HFF-Myc (cell line): Measurements from ENCODE around the gene PRTN3.
"Not testable (repeated sequence)": the region's sequence is repeated elsewhere in the genome, so short reads cannot be mapped to it uniquely, and the experiment has no call there.

ENCODE experiments used
- DNase-seq: peaks from one replicate; pipeline ENCODE4 v3.0.0-alpha.2; 2011; ENCODE audit warnings: low read depth; ENCODE audit errors: extremely low read depth
- H3K4me3 ChIP-seq: replicated peaks from 2 replicates; pipeline ENCODE4 v1.5.1; 2011; ENCODE audit warnings: low read depth, mild to moderate bottlenecking, control low read depth, low read length
- TF ChIP-seq, protein P1 (sequence below): IDR thresholded peaks from 2 replicates; pipeline ENCODE4 v1.5.1; 2012; ENCODE audit warnings: mild to moderate bottlenecking, low read depth, low read length, control low read depth; ENCODE audit errors: missing control alignments

PRTN3 gene

DNA sequence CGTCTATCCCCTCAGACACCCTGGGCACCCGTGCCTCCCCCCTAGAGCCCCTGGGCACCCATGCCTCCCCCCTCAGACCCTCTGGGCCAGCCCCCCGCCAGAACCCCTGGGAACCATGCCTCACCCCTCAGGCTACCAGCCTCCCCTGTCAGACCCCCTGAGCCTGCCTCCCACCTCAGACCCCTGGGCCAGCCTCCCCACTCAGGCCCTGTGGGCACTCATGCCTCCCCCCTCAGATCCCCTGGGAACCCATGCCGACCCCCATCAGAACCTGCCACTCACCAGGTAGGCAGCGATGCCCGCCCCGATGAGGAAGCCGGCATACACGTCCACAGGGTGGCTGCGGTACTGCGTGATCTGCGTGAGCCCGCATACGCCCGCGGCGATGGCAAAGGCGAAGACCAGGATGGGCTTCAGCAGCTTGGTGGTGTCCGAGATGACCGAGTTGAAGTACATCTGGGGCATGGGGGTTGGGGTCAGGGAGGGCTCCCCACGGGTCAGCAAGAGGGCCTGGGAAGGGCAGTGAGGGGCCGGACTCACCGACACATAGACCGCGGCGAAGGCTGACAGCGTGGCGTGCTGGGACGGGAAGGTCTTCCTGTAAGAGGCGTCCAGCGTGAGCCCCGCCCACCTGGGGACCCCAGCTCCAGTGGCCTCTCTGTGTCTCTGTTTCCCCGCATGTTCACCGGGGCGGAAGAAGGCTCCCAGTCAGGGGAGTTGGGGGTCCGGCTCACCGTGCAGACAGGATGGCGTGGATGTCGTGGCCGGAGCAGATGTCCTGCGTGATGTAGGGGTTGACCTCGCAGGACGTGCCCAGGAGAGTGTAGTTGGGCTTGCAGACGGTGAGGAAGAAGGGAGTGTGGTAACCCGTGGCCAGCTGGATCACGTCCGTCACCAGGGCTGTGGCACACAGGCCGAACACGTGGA lies 26.4 kb upstream of the PRTN3 start:
- H3K4me3 ChIP-seq, result no peak overlapping the region
- TF ChIP-seq, protein P1, sequence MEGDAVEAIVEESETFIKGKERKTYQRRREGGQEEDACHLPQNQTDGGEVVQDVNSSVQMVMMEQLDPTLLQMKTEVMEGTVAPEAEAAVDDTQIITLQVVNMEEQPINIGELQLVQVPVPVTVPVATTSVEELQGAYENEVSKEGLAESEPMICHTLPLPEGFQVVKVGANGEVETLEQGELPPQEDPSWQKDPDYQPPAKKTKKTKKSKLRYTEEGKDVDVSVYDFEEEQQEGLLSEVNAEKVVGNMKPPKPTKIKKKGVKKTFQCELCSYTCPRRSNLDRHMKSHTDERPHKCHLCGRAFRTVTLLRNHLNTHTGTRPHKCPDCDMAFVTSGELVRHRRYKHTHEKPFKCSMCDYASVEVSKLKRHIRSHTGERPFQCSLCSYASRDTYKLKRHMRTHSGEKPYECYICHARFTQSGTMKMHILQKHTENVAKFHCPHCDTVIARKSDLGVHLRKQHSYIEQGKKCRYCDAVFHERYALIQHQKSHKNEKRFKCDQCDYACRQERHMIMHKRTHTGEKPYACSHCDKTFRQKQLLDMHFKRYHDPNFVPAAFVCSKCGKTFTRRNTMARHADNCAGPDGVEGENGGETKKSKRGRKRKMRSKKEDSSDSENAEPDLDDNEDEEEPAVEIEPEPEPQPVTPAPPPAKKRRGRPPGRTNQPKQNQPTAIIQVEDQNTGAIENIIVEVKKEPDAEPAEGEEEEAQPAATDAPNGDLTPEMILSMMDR, result no peak
- DNase-seq, result no peak

DNA sequence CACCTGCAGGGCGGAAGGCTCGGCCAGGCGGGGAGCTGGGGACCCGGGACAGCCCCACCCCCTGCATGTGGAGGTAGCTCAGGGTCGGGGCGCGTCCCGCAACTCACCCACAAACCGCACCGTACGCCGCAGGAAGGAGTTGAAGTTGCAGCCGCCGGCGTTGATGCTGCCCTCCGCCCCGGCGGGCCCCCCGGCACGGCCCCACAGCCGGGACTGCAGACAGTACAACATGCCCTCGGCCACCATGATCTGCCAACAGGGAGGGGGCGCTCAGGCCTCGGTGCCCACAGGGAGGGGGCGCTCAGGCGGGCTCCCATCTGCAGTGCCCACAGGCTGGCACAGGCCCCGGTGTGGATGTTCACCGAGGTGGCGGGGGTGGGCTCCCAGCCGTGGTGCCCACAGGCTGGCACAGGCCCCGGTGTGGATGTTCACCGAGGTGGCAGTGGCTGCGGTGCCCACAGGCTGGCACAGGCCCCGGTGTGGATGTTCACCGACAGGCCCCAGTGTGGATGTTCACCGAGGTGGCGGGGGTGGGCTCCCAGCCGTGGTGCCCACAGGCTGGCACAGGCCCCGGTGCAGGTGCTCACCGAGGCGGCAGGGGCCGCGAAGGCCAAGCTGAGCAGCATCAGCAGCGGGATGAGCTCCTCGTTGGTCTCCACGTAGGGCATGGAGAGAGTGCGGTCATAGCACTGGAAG lies 25.6 kb upstream of the PRTN3 start:
- TF ChIP-seq, protein P1, result no peak
- no peak overlapping the region for H3K4me3 ChIP-seq
- no peak for DNase-seq

DNA sequence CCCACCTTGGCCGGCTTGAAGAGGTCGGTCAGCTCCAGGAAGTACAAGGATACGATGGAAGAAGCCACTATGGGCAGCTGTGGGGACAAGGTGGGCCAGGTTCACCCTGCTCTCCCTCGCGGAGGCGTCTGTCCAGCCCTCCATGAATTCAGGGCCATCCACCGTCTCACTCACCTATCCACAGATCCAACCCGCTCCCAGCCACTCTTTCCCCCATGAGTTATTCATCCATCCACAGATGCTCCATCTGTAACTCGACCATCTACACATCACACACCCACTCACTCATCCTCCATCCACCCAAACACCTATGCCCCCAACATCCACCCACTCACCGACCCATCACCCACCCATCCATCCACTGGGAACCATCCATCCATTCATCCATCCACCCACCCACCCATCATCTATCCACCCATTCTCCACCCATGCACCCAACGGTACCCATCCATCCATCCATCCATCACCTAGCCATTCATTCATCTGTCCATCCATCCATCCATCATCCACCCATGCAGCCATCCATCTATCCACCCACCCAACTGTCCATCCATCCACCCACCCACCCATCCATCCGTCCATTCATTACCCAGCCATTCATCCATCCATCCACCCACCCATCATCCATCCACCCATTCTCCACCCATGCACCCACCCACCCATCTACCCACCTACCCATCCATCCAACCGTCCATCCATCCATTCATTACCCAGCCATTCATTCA lies 24.9 kb upstream of the PRTN3 start:
- H3K4me3 ChIP-seq, result no peak overlapping the region
- DNase-seq, result no peak
- TF ChIP-seq, protein P1, result no peak

DNA sequence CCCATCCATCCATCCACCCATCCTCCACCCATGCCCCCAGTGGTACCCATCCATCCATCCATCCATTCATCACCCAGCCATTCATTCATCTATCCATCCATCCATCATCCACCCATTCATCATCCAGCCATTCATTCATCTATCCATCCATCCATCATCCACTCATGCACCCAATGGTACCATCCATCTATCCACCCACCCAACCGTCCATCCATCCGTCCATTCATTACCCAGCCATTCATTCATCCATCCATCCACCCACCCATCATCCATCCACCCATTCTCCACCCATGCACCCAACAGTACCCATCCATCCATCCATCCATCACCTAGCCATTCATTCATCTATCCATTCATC lies 24.3 kb upstream of the PRTN3 start:
- no peak overlapping the region for H3K4me3 ChIP-seq
- TF ChIP-seq, protein P1, result no peak
- DNase-seq, result no peak

DNA sequence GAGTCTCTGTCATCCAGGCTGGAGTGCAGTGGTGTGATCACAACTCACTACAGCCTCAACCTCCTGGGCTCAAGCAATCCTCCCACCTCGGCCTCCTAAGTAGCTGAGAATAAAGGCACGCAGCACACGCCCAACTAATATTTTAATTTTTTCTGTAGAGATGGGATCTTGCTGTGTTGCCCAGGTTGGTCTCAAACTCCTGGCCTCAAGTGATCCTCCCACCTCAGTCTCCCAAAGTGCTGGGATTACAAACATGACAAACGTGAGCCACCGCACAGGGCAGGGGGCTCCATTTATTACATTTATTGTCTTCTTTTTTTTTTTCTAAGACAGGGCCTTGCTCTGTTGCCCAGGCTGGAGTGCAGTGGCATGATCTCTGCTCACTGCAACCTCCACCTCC lies 20.6 kb upstream of the PRTN3 start:
- H3K4me3 ChIP-seq, DNase-seq: not testable (repeated sequence)

DNA sequence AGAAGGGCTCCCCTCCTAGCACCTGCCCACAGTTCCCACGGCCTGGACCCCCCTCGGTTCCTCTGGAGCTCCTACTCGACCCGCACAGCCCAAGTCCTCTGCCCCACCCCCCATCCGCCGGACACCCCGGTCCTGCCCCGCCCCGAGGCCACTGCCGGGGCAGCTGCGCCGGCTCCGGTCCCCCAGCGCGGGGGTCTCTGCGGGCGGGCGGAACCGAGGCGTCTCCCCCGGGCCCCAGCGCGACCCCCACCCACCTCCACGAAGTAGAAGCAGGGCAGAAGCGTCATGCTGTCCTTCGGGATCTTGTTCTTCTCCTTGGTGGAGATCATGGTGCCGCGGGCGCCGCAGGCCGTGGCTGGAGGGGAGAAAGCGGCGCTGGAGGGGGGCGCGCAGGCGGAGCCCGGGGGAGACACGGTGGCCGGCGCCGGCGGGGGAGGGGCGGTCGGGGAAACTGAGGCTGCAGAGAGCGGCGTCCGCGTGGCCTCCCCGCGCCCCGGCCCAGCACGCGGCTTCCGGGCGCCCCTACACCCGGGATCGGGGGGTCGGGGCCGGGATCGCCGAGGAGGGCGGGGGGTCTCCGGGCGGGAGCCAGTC lies 19.5 kb upstream of the PRTN3 start:
- DNase-seq, result no peak
- H3K4me3 ChIP-seq, result peak overlapping the region; percentile 9; the same call in 1 of the 2 replicates
- TF ChIP-seq, protein P1, result no peak
